ENCODE results near the gene PNPO. TPM values are rescaled to one million over a fixed set of nuclear protein-coding genes. Genes with fewer than 3 reads are reported as not detected.

Gene PNPO
- total and polyA plus RNA-seq, 2 of the 8 experiments (the other 6 are each of a cell fraction or from before 2014, with no cell fraction given) = 7.0 to 8.1 TPM

GRCh38 chr17:47961406-47961805 is 20.0 kb downstream of the PNPO start (continued):
- TF ChIP-seq CTCF (IDR thresholded peaks at IDR 0.05; ENCODE audit: control extremely low read depth in 1 of 3, insufficient read depth in 1 of 3, low read depth in 1 of 3, low read length in 3 of 3) (no peak), RBBP5 (IDR thresholded peaks at IDR 0.05; ENCODE audit: borderline replicate concordance, low read depth, low read length) (no peak), NRF1 (IDR thresholded peaks at IDR 0.05; ENCODE audit: low read depth, low read length) (no peak), CHD1 (IDR thresholded peaks at IDR 0.05; ENCODE audit: low read depth, low read length) (no peak), POU5F1 (IDR thresholded peaks at IDR 0.05; ENCODE audit: low read depth, low read length) (no peak)

Measured in H1 (cell line).